ENCODE data around the gene CTTNBP2. TPM values are rescaled to one million over a fixed set of nuclear protein-coding genes. Genes with fewer than 3 reads are reported as not detected.

CTTNBP2 gene, protein sequence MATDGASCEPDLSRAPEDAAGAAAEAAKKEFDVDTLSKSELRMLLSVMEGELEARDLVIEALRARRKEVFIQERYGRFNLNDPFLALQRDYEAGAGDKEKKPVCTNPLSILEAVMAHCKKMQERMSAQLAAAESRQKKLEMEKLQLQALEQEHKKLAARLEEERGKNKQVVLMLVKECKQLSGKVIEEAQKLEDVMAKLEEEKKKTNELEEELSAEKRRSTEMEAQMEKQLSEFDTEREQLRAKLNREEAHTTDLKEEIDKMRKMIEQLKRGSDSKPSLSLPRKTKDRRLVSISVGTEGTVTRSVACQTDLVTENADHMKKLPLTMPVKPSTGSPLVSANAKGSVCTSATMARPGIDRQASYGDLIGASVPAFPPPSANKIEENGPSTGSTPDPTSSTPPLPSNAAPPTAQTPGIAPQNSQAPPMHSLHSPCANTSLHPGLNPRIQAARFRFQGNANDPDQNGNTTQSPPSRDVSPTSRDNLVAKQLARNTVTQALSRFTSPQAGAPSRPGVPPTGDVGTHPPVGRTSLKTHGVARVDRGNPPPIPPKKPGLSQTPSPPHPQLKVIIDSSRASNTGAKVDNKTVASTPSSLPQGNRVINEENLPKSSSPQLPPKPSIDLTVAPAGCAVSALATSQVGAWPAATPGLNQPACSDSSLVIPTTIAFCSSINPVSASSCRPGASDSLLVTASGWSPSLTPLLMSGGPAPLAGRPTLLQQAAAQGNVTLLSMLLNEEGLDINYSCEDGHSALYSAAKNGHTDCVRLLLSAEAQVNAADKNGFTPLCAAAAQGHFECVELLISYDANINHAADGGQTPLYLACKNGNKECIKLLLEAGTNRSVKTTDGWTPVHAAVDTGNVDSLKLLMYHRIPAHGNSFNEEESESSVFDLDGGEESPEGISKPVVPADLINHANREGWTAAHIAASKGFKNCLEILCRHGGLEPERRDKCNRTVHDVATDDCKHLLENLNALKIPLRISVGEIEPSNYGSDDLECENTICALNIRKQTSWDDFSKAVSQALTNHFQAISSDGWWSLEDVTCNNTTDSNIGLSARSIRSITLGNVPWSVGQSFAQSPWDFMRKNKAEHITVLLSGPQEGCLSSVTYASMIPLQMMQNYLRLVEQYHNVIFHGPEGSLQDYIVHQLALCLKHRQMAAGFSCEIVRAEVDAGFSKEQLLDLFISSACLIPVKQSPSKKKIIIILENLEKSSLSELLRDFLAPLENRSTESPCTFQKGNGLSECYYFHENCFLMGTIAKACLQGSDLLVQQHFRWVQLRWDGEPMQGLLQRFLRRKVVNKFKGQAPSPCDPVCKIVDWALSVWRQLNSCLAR (N-terminal part only)
- not detected for total RNA-seq

DNA sequence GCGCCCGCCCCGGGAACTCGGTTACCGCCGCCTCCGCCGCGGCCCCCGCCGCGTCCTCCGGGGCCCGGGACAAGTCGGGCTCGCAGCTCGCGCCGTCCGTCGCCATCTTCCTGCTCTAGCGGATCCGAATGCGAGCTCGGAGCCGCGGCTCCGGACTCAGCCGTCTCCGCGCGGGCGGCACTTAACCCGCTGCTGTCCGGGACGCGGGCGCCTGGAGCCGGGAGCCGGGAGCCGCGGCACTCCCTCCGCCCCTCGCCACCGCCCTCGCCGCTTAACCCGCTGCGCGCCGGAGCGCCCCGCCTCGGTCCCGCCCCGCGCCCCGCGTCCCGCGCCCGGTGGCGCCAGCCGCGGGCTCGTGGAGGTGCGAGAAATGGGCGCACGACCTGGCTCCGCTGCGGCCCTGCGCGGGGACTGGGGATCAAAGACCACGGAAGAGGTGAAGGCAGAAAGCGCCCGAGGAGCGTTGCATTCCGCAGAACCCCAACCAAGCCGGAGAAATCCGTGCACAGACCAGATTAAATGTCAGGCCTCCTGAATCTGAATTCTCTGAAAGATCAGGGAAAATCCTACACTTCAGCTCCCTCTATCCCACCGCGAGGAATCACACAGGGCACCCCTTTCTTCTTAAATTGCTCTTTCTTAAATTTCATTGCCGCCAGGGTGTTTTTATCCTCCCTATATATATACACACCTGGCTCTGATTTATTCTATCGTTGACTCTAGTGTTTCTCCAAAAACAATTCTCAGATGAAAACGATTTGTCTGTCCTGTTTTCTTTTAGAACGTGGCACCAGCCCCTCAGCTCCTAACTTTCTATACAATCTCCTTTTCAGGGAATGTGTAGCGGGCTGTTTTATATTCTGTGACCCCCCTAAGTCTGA lies at the start of gene CTTNBP2:
Gene CTTNBP2, minus strand, starts transcription at position 132 of the 881 bp plus-strand sequence. Its CDS starts 26 bp downstream, at position 106.

All from activated naive CD4-positive, alpha-beta T cell treated with anti-CD3 and anti-CD28 coated beads, Interleukin-2, amount 10 ng/mL, durations not matched to agents 5 hours and 36 hours (primary cell).